Upper lobe of right lung (tissue), 1 donor: ENCODE results near the gene CYBB. TPM values are rescaled to one million over a fixed set of nuclear protein-coding genes. Genes with fewer than 3 reads are reported as not detected.

Experiments
- ATAC-seq: fragments of 200-7000 bp; cut with Tn5 transposase; one replicate; pipeline ENCODE4 v1.9.1; 2020; ENCODE audit warnings: mild to moderate bottlenecking, moderate library complexity
- DNase-seq: peaks from one replicate; pipeline ENCODE4 v3.0.0-alpha.2; 2020
- H3K27ac ChIP-seq: fragments of 200-600 bp; one replicate; pipeline ENCODE4 v1.8.0; 2022
- H3K27me3 ChIP-seq: fragments of 200-600 bp; one replicate; pipeline ENCODE4 v1.8.0; 2022; ENCODE audit warnings: mild to moderate bottlenecking
- H3K36me3 ChIP-seq: fragments of 200-600 bp; one replicate; pipeline ENCODE4 v1.8.0; 2022
- H3K4me1 ChIP-seq: fragments of 200-600 bp; one replicate; pipeline ENCODE4 v1.8.0; 2022
- H3K4me3 ChIP-seq: fragments of 200-600 bp; one replicate; pipeline ENCODE4 v1.8.0; 2022; ENCODE audit warnings: mild to moderate bottlenecking
- H3K9me3 ChIP-seq: fragments of 200-600 bp; one replicate; pipeline ENCODE4 v1.8.0; 2022
- CTCF ChIP-seq: fragments of 200-600 bp; IDR thresholded peaks from one replicate; pipeline ENCODE4 v1.8.0; 2022; ENCODE audit warnings: antibody characterized with exemption
- intact Hi-C: fragments of 100-400 bp; cut with DNase I; formaldehyde crosslinking; loops from one replicate; pipeline ENCODE4 v1.11.0; 2022
- total RNA-seq: library from RNA; stranded (reverse); fragmentation: NEBNext Ultra II Directional; extraction: Animal tissue kit (Norgen Biotek cat#: 25700); gene quantifications from one replicate; pipeline ENCODE4 v1.2.1, GENCODE V29; 2021
- donor health status: DM: no; HTN: yes; CAD: no; lungs with severe emphysema.

Gene CYBB
- total RNA-seq, 1 donor from 2014 or later, result 225 TPM

- DNase-seq (no peak), ATAC-seq (no peak)
- intact Hi-C loops, result no loop called here
- H3K27ac ChIP-seq, result no peak overlapping the region
- TF ChIP-seq CTCF, result no peak
- H3K27me3 ChIP-seq, result no peaks in the 10 kb centered on the region
- H3K36me3 ChIP-seq, result no peaks in the 10 kb centered on the region
- H3K9me3 ChIP-seq, result no peaks in the 10 kb centered on the region
- H3K4me1 ChIP-seq, result no peaks in the 10 kb centered on the region
- H3K4me3 ChIP-seq, result no peak overlapping the region
Measured at GRCh38 chrX:37813570-37813969, 33.7 kb downstream of the CYBB start.

DNA sequence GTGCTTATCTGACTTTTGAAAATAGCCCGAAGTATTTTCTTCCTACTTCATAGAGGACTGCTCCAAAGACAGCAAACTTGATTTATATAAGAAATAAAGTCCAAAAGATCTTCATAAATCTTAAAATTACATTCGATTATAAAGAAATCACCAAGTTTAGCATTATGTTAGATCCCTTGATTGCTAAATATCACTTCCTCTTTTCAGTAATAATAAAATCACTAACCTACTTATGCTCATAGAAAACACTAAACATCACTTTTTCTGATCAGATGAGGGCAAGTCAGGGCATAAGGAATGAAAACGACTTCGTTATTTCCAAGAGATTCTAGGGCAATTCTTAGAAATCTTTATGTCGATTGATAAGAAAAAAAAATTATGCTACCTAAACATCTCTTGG is 35.5 kb downstream of the CYBB start:
- H3K36me3 ChIP-seq, result no peaks in the 10 kb centered on the region
- H3K27ac ChIP-seq, result no peak overlapping the region
- H3K4me1 ChIP-seq, result no peaks in the 10 kb centered on the region
- H3K4me3 ChIP-seq, result no peak overlapping the region
- ATAC-seq, result no peak
- intact Hi-C loops, result no loop called here
- TF ChIP-seq CTCF, result no peak
- H3K27me3 ChIP-seq, result no peaks in the 10 kb centered on the region
- no peak for DNase-seq
- no peaks in the 10 kb centered on the region for H3K9me3 ChIP-seq

GRCh38 chrX:37816766-37817165 is 36.9 kb downstream of the CYBB start:
- intact Hi-C loops, result no loop called here
- Histone ChIP-seq H3K27ac (no peak overlapping the region), H3K27me3 (no peaks in the 10 kb centered on the region), H3K4me3 (no peak overlapping the region), H3K4me1 (no peaks in the 10 kb centered on the region), H3K36me3 (no peaks in the 10 kb centered on the region), H3K9me3 (no peaks in the 10 kb centered on the region)
- no peak for TF ChIP-seq CTCF
- no peak for DNase-seq
- ATAC-seq, result no peak

DNA sequence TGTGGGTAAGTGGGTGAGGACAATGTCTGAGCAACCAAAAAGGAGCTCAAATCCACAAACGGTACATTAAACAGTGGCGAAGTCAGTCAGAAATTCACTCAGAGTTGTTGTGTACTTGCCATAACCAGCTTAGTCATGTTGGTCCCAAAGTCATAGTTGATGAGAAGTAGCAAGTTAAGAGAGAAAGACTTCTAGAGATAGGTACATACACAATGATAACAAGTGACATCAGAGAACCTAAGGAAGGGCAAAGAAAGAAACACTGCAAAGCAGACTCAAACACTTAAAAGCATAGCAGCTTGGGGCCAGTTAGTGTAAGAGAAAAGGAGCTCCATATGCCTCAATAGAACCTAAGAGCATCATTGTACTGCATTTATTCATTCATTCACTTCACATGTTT is 37.3 kb downstream of the CYBB start:
- no peak overlapping the region for H3K27ac ChIP-seq
- TF ChIP-seq CTCF, result no peak
- no peaks in the 10 kb centered on the region for H3K36me3 ChIP-seq
- no peak overlapping the region for H3K4me3 ChIP-seq
- H3K9me3 ChIP-seq, result no peaks in the 10 kb centered on the region
- no peaks in the 10 kb centered on the region for H3K4me1 ChIP-seq
- ATAC-seq, result no peak
- no peaks in the 10 kb centered on the region for H3K27me3 ChIP-seq
- DNase-seq, result no peak
- intact Hi-C loops, result no loop called here

DNA sequence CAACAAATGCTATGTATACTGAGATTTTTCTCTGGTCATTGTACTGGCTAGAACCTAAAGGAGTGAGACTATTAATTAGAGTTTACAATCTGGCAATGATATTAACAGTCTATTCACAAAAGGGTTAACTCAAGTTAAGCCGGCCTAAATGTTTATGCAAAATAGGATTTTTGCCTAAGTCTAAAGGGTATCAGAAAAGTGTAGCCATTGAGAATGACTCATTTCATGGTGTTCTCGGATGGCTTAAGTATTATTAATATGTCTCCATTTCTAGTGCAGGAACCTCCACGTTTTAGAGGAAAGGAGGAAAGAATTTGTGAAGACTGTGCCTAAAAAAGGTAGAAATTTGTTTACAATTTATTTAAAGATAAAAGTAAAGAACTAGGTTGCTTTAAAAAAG is 37.7 kb downstream of the CYBB start:
- intact Hi-C loops, result no loop called here
- no peaks in the 10 kb centered on the region for H3K27me3 ChIP-seq

More for the DNA sequence above, 37.7 kb downstream of the CYBB start:
- TF ChIP-seq CTCF, result no peak
- ATAC-seq, result no peak
- no peak for DNase-seq
- Histone ChIP-seq H3K27ac (no peak overlapping the region), H3K4me3 (no peak overlapping the region), H3K4me1 (no peaks in the 10 kb centered on the region), H3K9me3 (no peaks in the 10 kb centered on the region), H3K36me3 (no peaks in the 10 kb centered on the region)
